NCI-H345 treated with DMSO at 0.1 percent for 48 hours (cell line): ENCODE results near the gene FOXO1.

Experiments used
- DNase-seq: peaks from one replicate; lab custom pipeline; 2025; ENCODE audit not compliant: unreplicated experiment; lab: John Stamatoyannopoulos, UW

Gene FOXO1

DNA sequence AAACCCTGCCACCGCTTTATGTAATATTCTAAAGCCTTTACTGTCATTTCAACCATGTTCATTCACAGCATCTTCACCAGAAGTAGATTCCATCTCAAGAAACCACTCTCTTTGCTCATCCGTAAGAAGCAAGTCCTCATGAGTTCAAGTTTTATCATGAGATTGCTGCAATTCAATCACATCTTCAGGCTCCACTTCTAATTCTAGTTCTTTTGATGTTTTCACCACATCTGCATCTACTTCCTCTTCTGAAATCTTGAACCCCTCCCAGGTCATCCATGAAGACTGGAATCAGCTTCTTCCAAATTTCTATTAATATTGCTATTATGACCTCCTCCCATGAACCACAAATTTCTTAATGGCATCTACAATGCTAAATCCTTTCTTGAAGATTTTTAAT lies 83.9 kb downstream of the FOXO1 start:
- DNase-seq: no peak

DNA sequence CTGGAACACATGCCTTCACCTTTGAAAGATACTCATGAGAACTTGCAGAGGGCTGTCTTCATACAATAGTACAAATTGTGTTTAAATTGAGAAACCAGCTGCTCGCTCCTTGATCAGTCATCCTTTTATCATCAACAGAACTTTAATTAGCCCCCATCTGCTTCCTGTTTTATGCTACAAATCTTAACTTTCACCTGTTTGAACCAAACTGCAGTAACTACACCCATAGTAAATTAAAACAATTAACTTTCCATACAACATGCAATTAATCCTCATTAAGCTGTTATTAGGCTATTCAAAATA lies 85.2 kb downstream of the FOXO1 start:
- no peak for DNase-seq

DNA sequence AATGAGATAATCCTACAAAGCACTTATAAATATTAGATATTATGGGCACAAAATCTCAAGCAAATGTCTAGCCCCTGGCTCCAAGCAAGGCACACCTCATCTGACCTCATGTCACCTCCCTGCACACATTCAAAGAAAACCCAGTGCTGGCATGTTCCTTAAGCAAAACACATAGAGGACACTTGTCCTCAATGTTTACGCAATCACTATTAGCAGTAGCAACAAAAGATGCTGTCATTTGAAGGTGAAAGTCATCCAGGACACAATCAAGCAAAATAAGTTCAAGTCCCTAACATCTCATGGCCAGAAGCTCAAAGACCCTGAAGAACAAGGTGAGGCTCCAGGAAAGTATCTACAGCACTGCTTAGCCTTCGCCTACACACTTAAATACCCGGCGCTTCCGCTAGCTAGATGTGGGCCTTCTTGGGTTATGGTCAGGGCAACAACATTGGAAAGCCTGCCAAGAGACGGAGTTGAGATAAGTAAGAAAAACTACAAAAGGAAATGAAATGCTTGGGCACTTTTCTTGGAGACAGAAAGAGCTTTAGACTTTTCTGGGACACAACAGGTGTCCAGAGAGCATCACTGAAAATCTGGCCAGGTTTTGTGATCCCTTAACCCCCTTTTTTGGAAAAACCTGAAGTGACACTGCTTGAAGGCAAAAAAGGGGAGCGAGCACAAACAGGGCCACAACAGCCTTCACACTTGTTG lies 85.7 kb downstream of the FOXO1 start:
- DNase-seq: no peak

DNA sequence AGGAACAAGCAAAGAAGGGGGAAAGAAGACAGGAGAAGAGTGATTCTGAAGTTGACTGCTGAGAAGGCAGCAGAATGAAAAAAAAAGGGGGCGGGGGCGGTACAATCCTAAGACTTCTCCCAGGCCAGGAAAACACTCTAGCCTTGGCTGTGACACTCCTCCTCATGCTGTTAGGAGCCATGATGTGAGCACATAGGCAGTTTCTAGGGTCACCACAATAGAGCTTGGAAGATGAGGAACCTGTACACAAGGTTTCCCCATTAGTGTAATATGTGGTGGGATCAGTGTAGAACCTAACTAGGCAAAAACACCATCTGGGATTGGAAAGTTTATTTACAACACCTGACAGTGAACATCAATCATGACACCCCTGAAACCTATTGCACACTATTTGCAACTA lies 86.9 kb downstream of the FOXO1 start:
- DNase-seq: no peak

DNA sequence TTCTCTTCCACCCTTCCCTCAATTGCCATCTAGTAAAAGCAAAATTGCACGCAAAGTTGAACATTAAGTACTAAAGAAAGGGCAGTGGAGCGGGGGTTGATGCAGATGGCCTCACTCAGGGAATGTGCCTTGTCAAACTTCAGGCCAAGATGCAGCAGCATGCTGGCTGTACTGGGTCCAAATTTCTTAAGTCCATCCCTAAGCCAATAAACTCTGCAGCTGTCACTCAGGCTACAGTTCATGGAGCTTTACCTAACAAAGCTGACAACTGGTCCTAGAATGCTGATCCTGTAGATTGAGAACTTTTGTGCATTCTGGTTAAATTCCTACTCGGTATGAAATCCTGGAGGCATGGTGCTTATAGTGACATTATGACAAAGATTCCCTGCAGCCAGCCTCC lies 88.4 kb downstream of the FOXO1 start:
- DNase-seq: no peak

DNA sequence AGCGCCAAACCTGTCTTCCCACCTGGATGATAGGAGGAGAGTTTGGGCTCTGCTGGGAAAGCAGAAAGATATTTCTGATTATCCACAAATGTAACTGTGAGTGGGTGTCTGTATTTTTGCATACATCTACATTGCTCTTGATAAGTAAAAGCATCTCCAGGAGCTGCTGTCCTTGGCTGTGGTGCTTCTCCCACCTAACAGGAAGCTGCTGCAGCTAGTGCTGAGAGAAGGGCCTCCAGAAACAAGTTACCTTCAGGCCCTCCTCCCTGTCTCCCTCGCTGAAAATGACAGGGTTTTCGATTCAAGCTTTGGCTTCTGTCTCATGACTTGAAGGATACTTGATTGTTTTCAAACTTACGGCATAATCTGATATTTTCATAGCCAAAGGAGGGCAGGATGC lies 90.1 kb downstream of the FOXO1 start:
- no peak for DNase-seq

DNA sequence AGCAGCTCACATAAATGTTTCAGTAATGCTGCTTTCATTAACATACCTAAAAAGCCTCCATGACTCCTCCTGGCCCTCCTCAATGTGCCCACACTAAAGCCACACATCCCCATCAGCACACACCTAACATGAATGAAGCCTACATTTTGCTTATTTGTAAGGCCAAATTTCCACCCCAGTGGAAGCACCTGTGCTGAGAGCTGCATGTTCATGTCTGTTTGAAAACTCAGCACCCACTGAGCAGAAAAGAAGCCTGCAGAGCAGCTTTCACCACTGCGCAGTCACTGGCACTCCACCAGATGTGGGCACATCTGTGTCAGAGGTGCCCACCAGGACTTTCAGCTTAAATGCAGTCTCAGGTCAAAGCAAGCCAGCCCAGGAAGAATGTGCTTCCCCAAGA lies 93.5 kb downstream of the FOXO1 start:
- no peak for DNase-seq

DNA sequence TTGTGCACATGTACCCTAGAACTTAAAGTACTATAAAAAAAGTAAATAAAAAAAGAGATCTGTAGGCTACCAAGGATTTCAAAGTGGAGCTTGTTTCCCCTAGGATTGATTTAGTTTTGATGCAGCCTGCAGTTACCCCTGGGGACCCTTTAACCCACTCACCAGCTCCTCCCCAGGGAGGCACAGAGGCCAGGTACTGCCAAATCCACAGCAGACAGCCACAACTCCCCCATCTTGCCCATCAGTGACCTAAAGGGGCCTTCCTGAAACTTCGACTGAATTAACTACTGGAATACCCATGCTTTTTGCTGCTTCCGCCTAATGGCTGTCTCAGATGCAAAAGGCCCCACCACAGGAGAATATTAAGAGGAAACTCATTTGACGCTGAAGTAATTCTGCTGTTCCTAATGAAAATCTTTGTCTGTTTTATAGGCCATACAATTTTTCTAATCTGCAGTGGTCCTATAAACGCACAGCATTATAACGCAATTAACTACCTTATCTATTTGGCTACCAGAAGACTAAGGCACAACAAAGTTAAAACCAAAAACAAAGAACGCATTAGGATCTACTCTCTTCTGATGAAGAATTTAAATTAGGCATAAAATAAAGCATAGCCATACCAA lies 95.0 kb downstream of the FOXO1 start:
- no peak for DNase-seq

DNA sequence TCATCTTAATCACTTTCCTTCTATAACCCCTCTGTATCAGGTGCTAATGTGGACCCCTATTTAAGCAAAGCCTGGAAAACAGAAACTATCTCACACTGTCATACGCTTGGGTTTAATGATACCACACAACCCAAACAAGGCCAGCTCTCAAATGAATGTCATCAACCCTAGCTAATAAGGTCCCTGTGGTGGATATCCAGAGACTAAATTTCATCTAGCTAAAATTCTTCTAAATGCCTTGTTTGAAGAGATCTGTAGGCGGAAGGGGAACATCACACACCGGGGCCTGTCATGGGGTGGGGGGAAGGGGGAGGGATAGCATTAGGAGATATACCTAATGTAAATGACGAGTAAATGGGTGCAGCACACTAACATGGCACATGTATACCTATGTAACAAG lies 95.5 kb downstream of the FOXO1 start:
- no peak for DNase-seq

DNA sequence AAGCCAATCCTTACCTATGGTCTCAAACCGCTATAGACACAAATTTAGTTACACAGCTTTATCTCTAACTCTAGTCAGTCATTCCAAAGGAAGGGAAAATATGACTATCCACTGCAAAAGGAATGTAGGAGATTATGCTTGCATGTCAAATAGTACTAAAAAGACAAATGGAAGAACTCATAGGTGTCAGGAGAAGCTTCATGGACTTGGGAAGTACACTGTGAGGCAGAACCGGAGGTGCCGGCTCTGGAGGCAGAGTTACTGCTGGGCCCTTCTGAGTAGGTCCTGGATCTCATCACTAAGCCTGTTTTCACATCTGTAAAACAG lies 97.5 kb downstream of the FOXO1 start:
- no peak for DNase-seq

DNA sequence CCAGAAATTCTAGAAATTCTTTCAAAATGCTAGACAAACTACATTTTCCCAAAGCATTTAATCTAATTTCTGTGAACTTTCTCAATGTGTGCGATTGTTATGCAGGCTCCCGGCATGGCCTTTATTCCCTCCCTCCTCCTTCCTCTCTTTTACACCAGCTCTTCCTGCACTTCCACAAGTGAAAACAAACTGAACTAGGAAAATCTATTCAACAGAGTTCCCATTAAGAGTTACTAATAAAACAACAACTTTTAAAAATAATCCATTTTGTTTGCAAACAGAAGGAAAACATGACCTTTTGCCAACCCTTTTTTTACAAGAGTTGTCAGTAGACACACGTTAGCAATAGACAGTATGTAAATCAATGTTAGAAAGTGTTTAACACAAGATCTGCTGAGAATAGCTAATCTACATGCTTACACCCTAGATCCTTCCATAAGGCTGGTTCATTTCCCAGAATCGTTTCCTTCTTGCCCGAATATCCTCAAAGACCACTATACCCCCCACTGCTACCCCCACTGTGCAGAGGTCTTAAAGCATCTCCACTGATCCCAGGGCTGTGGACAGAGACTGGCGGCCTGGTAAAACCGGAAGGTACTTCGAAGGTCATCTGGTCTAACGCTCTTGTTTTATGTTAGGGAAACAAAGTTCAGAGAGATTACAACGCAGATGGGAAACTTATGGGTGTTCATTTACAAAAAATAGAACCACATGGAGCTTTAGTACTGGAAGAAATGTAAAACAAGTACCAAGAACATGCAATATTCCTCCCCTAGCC lies 98.0 kb downstream of the FOXO1 start:
- DNase-seq: no peak

DNA sequence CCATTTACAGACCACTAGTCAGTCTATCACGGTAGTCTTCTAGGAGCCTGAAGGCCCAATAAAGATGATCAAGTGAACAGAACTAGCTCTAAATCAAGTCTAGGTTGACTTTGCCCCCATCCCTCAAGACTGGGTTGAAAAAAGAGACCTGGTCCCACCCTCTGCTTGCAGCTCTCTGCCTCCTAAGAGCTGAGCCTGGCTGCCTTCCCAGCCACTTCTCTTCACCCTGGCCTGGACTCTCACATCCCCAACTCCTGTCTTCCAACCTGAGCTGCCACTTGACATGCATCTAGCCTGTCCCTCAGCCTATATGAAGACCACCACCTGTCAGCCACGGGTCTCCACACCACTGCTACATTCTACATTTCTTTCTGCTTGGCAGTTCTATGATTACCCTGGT lies 99.6 kb downstream of the FOXO1 start:
- DNase-seq: no peak

DNA sequence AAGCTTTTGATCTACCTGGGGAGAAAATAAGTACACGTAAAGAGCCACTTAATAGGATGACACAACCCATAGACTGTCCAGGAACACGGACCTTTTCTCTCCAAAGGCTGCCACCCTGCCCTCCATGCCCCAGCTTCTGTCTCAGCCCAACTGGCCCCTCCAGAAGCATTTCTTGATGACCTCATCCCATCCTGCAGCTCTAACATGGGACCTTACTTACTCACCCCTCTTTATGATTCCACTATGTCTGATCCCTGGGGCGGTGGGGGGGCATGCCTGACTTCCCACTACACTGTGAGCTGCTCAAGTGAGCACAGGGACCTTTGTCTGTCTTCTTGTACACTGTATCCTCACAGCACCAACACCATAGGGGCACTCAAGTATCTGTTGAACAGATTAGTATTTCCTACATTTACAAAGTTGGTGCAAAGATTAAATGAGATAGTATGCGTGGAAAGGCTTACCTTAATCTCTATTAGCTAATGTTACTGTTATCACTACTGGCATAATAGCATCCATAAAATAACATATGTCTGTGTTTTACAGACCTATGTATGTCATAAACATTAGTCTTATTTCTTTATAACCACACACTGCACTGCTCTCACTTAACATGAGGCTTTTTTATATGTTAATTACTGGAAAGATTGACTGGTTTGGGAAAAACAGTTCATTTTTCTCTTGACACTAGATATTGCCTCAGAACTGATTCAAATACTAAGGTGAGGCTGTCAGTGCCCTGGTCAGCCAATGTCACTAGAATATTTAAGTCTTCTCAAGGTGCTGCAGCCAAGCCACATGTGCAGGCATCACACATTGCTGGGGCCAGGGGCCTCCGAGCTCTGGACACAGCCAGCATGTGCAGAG lies 100.9 kb downstream of the FOXO1 start:
- no peak for DNase-seq

DNA sequence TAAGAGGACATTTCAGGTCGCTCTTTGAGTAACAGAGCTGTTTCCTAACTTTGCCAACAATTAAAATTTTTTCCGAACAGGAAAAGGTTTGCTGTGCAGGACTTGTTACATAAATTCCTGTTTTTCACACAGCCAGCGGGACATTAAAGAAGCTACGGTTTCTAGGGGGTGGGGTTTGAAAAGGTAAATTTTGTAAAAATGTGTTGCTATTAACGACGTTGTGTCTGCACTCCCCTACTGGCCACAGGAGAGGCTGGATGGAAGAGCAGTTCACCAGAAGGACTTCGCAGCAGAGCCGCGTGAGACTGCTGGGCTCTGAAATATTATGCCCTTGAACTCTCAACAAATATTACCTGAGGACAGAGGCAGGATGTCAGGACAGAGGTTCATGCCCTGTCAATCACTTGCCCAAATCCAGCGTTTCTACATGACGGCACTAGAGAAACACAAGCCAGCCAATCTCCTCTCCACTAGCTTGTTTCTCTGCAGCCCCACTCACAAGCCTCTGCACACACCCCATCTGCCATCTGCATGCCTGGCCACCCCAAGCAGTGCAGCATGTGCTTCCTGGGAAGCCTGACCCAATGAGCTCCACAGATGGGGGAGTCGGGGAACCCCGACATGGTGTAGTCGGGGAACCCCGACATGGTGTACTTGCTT lies 102.0 kb downstream of the FOXO1 start:
- no peak for DNase-seq

DNA sequence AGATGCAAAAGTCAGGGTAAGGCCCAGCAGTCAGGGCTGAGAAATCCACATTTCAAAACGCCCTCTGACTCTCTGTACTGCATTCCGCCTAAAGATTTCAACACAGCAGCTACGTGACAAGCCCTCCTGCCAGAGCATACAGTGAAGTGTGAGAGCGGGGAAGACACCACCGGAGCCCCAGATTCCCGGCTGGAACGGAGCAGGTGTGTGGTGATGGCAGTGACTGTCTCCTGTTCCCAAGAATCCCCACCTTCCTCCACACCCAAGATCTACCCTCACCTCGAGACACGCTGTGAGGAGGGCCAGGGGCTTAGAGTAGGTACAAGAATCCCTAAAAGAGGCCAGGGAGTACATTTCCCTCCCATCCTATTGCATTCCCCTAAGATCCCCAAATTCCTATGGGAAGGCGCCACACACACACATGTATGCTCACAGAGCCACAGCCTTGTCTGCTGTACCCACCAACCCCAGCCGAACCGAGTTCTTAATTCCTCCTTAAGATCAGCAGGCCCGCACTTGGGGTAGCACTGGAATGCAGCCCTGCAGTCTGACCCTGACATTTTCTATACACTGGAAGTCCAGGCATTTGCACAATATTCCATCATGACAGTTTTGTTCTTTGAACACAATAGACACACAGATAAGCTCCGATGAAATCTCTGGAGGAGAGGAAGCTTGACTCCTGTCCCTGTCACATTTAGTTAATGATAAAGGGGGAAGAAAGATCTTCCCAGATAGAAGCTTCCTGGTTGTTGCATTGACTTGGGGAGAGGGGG lies 102.9 kb downstream of the FOXO1 start:
- no peak for DNase-seq

DNA sequence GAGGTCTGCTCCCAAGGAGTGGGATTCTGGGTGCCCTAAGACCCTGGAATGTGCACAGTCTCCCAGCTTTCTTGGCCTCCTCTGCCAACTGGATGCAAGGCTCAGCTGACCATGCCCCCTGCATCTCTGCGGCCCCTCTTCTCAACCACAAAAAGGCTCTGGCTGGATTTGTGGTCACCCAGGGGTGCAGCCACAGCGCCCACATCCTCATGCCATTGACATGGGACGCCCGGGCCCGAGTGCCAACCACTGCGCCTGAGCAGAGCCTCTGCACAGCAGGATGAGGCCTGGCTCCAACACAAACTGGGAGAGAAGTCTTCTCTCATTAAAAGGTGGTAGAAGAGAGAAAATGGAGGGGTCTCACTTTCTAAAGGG lies 103.5 kb downstream of the FOXO1 start:
- no peak for DNase-seq

DNA sequence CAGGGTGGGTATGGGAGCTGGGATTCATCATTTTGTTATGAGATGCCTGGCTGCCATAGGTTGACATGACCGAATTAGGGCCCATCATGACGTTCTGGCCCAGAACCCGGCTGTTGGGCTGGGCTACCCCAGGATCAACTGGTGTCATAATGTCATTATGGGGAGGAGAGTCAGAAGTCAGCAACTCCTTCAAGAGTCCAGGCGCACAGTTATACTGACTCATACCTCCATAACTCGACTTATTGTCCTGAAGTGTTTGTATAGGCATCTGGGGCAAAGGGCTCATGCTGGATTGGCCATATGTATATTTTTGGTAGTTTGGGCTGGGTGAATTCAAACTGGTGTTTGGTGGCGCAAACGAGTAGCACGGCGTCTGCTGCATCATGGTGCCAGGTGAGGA lies 106.5 kb downstream of the FOXO1 start:
- DNase-seq: no peak

DNA sequence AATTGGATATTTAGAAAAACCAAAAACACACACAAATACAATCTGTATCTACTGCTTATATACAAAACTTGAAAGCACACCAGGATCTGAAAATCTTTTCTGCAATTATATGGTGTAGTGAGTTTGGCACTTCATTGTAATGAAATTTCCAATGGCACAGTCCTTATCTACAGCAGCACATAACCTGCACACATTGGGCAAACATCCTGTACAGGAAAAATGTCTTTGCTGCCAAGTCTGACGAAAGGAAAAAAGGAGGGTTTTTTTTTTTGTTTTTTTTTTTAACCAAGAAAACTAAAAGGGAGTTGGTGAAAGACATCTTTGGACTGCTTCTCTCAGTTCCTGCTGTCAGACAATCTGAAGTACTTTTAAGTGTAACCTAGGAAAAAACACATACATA lies 107.8 kb downstream of the FOXO1 start:
- DNase-seq: no peak

DNA sequence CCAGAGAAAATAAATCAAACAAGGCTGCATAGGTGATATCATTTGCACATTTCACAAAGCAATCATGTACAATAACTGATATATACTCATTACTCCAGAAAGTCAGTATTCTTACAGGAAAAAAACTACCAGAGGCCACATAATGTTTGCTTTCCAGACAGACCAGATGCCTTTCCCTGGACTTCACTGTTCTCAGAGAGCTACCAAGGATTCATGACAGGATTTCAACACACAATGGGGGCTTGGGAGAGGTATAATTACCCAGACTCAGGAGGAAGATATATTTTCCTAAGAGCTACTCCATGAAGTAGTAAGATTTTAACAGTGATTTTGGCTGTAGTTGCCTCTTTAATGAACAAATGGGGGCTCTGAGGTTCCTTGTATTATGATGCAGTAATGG lies 110.0 kb downstream of the FOXO1 start:
- no peak for DNase-seq

DNA sequence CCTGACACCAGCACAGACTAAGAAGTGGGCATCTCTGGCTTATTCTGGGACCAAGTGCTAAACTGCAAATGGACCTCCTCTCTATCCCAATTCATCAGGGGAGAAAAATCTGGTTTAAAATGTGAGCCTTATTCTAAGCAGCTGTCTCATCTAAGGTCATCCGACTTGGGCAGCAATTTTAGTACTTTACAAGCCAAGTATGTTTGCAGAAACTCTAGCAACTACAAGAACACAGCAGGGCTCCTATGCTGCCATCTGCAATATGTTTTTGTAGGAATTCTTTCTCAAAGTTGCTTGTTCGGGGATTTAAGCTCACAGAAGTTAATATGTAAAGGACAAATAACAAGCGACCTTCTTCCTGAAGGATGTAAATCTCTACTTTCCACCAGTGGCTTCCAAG lies 113.1 kb downstream of the FOXO1 start:
- no peak for DNase-seq

DNA sequence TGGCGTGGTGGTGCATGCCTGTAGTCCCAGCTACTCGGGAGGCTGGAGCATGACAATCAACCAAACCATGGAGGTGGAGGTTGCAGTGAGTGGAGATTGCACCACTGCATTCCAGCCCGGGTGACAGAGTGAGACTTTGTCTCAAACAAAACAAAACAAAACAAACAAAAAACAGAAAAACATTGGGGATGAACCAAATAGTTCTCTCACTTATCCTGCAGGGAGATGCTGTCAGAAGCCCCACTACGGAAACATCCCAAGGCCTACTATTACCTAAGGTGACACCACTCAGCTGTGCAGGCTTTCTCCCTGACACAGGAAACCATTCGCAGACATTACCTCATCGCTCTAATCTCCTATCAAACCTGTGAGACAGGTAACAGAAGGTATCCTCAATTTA lies 113.5 kb downstream of the FOXO1 start:
- DNase-seq: no peak
